ENCODE measurements around the gene RNF213. TPM values are rescaled to one million over a fixed set of nuclear protein-coding genes. Genes with fewer than 3 reads are reported as not detected.

RNF213 gene
- polyA plus RNA-seq, 1 of the 3 experiments (the other 2 are of a cell fraction) = 57.5 TPM

GRCh38 chr17:80431246-80432195 is 170.9 kb downstream of the RNF213 start:
- DNase-seq = no peak
- Histone ChIP-seq H3K27ac (ENCODE audit: low read depth in 2 of 2, low read length in 1 of 2) (no peak overlapping the region), H3K9ac (no peak overlapping the region), H4K20me1 (ENCODE audit: insufficient read depth) (no peaks in the 10 kb centered on the region), H3K36me3 (replicated peaks in 1 of 2; ENCODE audit: control insufficient read depth in 1 of 2, insufficient read depth in 2 of 2, low read length in 1 of 2) (peaks cover 3 to 24% of the 10 kb centered on the region in 2 experiments), H3K79me2 (ENCODE audit: insufficient read depth) (no peaks in the 10 kb centered on the region), H3K9me2 (no peaks in the 10 kb centered on the region), H3K27me3 (ENCODE audit: insufficient read depth) (no peaks in the 10 kb centered on the region), H3K4me3 (ENCODE audit: low read depth in 2 of 2, low read length in 1 of 2) (no peak overlapping the region), H2AFZ (ENCODE audit: low read depth) (no peak overlapping the region), H3K9me3 (no peaks in the 10 kb centered on the region), H3K4me1 (ENCODE audit: control insufficient read depth in 1 of 2, insufficient read depth in 2 of 2, low read depth in 1 of 2, low read length in 1 of 2) (no peaks in the 10 kb centered on the region; a peak in 1 of 4 replicates), H3K4me2 (no peak overlapping the region), H3F3A (replicated peaks; ENCODE audit: insufficient read depth) (peaks cover 1% of the 10 kb centered on the region)
- TF ChIP-seq REST (IDR thresholded peaks at IDR 0.05; ENCODE audit: low read depth, low read length) (no peak), POLR2AphosphoS5 (IDR thresholded peaks at IDR 0.05; ENCODE audit: low read depth, low read length) (0 out of 2 replicates have a peak, but pooled peaks have one; percentile 5)
- ChIA-PET CTCF (interaction anchor here (0.6 to 2.3 kb wide), 10 partner anchors 8 to 671 kb away, joined by 3 to 8 read pairs (median 4); no protein-coding TSS in a partner anchor), POLR2A (interaction anchor here (1.0 kb wide), 1 partner anchor 23 kb away, joined by 3 read pairs; no protein-coding TSS in a partner anchor)
- 86% methylated on average over 26 of the region's 29 CpGs for WGBS (ENCODE audit: low lambda C conversion rate)

- ChIA-PET POLR2A (interaction anchor here (1.0 kb wide), 1 partner anchor 22 kb away, joined by 3 read pairs; no protein-coding TSS in a partner anchor), CTCF (interaction anchor here (0.8 to 2.3 kb wide), 7 partner anchors 10 to 669 kb away, joined by 3 to 8 read pairs (median 3); no protein-coding TSS in a partner anchor)
- peaks cover 3 to 20% of the 10 kb centered on the region in 2 experiments for H3K36me3 ChIP-seq (replicated peaks in 1 of 2; ENCODE audit: control insufficient read depth in 1 of 2, insufficient read depth in 2 of 2, low read length in 1 of 2)
- no peaks in the 10 kb centered on the region for H4K20me1 ChIP-seq (ENCODE audit: insufficient read depth)
- no peaks in the 10 kb centered on the region for H3K9me2 ChIP-seq
- no peaks in the 10 kb centered on the region for H3K9me3 ChIP-seq
- H3K4me3 ChIP-seq (ENCODE audit: low read depth in 2 of 2, low read length in 1 of 2) = no peak overlapping the region
- H3F3A ChIP-seq (replicated peaks; ENCODE audit: insufficient read depth) = no peaks in the 10 kb centered on the region
- no peaks in the 10 kb centered on the region for H3K4me1 ChIP-seq (ENCODE audit: control insufficient read depth in 1 of 2, insufficient read depth in 2 of 2, low read depth in 1 of 2, low read length in 1 of 2)
- no peak overlapping the region for H2AFZ ChIP-seq (ENCODE audit: low read depth)
- H3K27me3 ChIP-seq (ENCODE audit: insufficient read depth) = no peaks in the 10 kb centered on the region
- DNase-seq = no peak
- H3K4me2 ChIP-seq = no peak overlapping the region
- H3K27ac ChIP-seq (ENCODE audit: low read depth in 2 of 2, low read length in 1 of 2) = no peak overlapping the region
- H3K9ac ChIP-seq = no peak overlapping the region
- WGBS (ENCODE audit: low lambda C conversion rate) = 69% methylated on average over 15 of the region's 15 CpGs
- no peaks in the 10 kb centered on the region for H3K79me2 ChIP-seq (ENCODE audit: insufficient read depth)
- TF ChIP-seq FOXM1 (IDR thresholded peaks at IDR 0.05; ENCODE audit: low read depth) (no peak), USF2 (IDR thresholded peaks at IDR 0.05; ENCODE audit: borderline replicate concordance, low read depth, low read length) (no peak), FOXJ3 (CRISPR knock-in tag; IDR thresholded peaks at IDR 0.05) (no peak), ZBTB33 (IDR thresholded peaks at IDR 0.05; ENCODE audit: borderline replicate concordance, low read depth) (no peak), TCF12 (IDR thresholded peaks at IDR 0.05) (no peak), RAD21 (IDR thresholded peaks at IDR 0.05; ENCODE audit: low read length) (no peak), CTCF (IDR thresholded peaks at IDR 0.05) (no peak), EZH2phosphoT487 (IDR thresholded peaks at IDR 0.05; ENCODE audit: borderline replicate concordance, low read depth) (no peak), PBX3 (IDR thresholded peaks at IDR 0.05) (no peak), SMC3 (IDR thresholded peaks at IDR 0.05; ENCODE audit: low read depth, low read length) (no peak)
Observed at GRCh38 chr17:80432350-80432955, 171.8 kb downstream of the RNF213 start.

Measured in SK-N-SH (cell line).